CD4-positive, alpha-beta T cell (primary cell): Measurements from ENCODE around the gene DECR2. TPM values are rescaled to one million over a fixed set of nuclear protein-coding genes. Genes with fewer than 3 reads are reported as not detected.

ENCODE experiments used
- ATAC-seq: fragments of 200-7000 bp; cut with Tn5 transposase; one replicate; pipeline ENCODE4 v1.10.0; 2022; ENCODE audit warnings: mild to moderate bottlenecking; ENCODE audit not compliant: poor library complexity
- CTCF ChIA-PET: fragments of 350-600 bp; sonication (Branson Sonifier 250); formaldehyde crosslinking; loops from one replicate; lab custom pipeline; 2021; ENCODE audit warnings: antibody characterized with exemption, inconsistent platforms; lab: Charles Lee
- POLR2A ChIA-PET: fragments of 350-600 bp; sonication (Branson Sonifier 250); formaldehyde crosslinking; loops from one replicate; lab custom pipeline; 2021; ENCODE audit warnings: antibody characterized with exemption, inconsistent platforms; lab: Charles Lee
- DNase-seq, 14 experiments: peaks; one replicate each; pipeline ENCODE4 v3.0.0-alpha.2; 2013 to 2020; ENCODE audit warnings: mixed read lengths in 2 of 14
- H3K27ac ChIP-seq, 2 donors: one replicate each; pipeline versions ENCODE4 v1.5.1 to v1.7.0; 2013; ENCODE audit warnings: low read length in 2 of 2, low read depth in 1 of 2, mild to moderate bottlenecking in 1 of 2
- H3K27me3 ChIP-seq, 2 experiments: 1 replicate in 1 of 2; 2 replicates in 1 of 2; pipeline versions ENCODE4 v1.6.1 to v1.7.0; 2013; ENCODE audit warnings: low read length in 2 of 2, control low read depth in 1 of 2, mild to moderate bottlenecking in 1 of 2, moderate library complexity in 1 of 2; ENCODE audit not compliant: insufficient read depth in 2 of 2, control insufficient read depth in 1 of 2
- H3K36me3 ChIP-seq: one replicate; pipeline ENCODE4 v1.6.1; 2013; ENCODE audit warnings: low read length, control low read depth; ENCODE audit not compliant: insufficient read depth
- H3K4me1 ChIP-seq: one replicate; pipeline ENCODE4 v1.6.1; 2013; ENCODE audit warnings: low read length, control low read depth; ENCODE audit not compliant: insufficient read depth
- H3K4me3 ChIP-seq: one replicate; pipeline ENCODE4 v1.5.1; 2013; ENCODE audit warnings: mild to moderate bottlenecking, low read length, moderate library complexity
- H3K9me3 ChIP-seq, 2 experiments: 1 replicate in 1 of 2; 2 replicates in 1 of 2; pipeline versions ENCODE4 v1.6.1 to v1.7.0; 2013; ENCODE audit warnings: low read length in 2 of 2, mild to moderate bottlenecking in 2 of 2, control low read depth in 1 of 2, moderate library complexity in 1 of 2; ENCODE audit not compliant: control insufficient read depth in 1 of 2, insufficient read depth in 1 of 2
- H3K27ac Mint-ChIP-seq: one replicate; pipeline ENCODE4 v1.8.0; 2020; ENCODE audit warnings: mixed read lengths
- H3K27me3 Mint-ChIP-seq: one replicate; pipeline ENCODE4 v1.8.0; 2021; ENCODE audit warnings: mixed read lengths
- H3K36me3 Mint-ChIP-seq: one replicate; pipeline ENCODE4 v1.8.0; 2021; ENCODE audit warnings: low read depth, mixed read lengths
- H3K4me1 Mint-ChIP-seq: one replicate; pipeline ENCODE4 v1.8.0; 2021; ENCODE audit warnings: low read depth, mixed read lengths
- H3K4me3 Mint-ChIP-seq: one replicate; pipeline ENCODE4 v1.8.0; 2020; ENCODE audit warnings: mild to moderate bottlenecking, mixed read lengths
- H3K9me3 Mint-ChIP-seq: one replicate; pipeline ENCODE4 v1.8.0; 2020; ENCODE audit warnings: mixed read lengths
- intact Hi-C, 2 experiments: fragments of 100-400 bp; cut with DNase I in 1 of 2; cut with micrococcal nuclease in 1 of 2; formaldehyde crosslinking; loops; one replicate each; pipeline versions ENCODE4 v1.15.1 to v1.9.0; 2023 to 2025; cut with DNase I, micrococcal nuclease
- total RNA-seq, 174 experiments: library from RNA in 2 of 174; stranded (reverse) in 2 of 174; gene quantifications; one replicate each; pipeline ENCODE4 v1.2.3 and lab custom pipeline; 2021 to 2026
- TF ChIP-seq, protein P1 (sequence below): fragments of 200-600 bp; IDR thresholded peaks from one replicate; pipeline ENCODE4 v1.8.0; 2022; ENCODE audit warnings: antibody characterized with exemption, mild to moderate bottlenecking

DECR2 gene
- total RNA-seq, 2 experiments from 2014 or later = 5.7 to 7.0 TPM

DNA sequence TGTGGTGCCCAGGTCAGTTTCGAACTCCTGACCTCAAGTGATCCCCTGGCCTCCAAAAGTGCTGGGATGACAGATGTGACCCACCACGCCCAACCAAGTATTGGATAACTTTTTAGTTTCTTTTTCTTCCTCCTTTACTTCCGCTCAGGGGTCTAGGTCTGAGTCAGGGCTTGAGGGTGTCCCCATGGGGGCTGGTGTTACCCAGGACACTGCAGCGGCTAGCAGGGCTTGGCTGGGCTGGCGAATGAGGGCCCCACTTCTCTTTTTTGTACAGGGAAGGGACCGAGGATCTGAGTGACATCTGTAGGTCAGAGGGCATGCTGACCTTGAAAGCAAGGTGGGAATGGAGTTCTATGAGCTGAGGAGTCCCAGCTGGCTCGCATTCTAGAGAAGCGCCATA, 48.7 kb downstream of the DECR2 start:
- no peak overlapping the region for H3K27ac Mint-ChIP-seq
- DNase-seq (no peak), ATAC-seq (no peak)
- H3K36me3 ChIP-seq = no peaks in the 10 kb centered on the region
- H3K4me3 Mint-ChIP-seq = no peak overlapping the region
- intact Hi-C loops = no loop called here
- TF ChIP-seq, protein P1, sequence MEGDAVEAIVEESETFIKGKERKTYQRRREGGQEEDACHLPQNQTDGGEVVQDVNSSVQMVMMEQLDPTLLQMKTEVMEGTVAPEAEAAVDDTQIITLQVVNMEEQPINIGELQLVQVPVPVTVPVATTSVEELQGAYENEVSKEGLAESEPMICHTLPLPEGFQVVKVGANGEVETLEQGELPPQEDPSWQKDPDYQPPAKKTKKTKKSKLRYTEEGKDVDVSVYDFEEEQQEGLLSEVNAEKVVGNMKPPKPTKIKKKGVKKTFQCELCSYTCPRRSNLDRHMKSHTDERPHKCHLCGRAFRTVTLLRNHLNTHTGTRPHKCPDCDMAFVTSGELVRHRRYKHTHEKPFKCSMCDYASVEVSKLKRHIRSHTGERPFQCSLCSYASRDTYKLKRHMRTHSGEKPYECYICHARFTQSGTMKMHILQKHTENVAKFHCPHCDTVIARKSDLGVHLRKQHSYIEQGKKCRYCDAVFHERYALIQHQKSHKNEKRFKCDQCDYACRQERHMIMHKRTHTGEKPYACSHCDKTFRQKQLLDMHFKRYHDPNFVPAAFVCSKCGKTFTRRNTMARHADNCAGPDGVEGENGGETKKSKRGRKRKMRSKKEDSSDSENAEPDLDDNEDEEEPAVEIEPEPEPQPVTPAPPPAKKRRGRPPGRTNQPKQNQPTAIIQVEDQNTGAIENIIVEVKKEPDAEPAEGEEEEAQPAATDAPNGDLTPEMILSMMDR = no peak
- H3K9me3 ChIP-seq = no peaks in the 10 kb centered on the region
- H3K4me3 ChIP-seq = no peak overlapping the region
- ChIA-PET CTCF (no interaction called here), POLR2A (no interaction called here)
- H3K36me3 Mint-ChIP-seq = no peaks in the 10 kb centered on the region
- no peaks in the 10 kb centered on the region for H3K27me3 Mint-ChIP-seq
- H3K4me1 ChIP-seq = peaks cover 5% of the 10 kb centered on the region
- peaks cover 13% of the 10 kb centered on the region for H3K4me1 Mint-ChIP-seq
- no peak overlapping the region for H3K27ac ChIP-seq
- no peaks in the 10 kb centered on the region for H3K27me3 ChIP-seq
- H3K9me3 Mint-ChIP-seq = no peaks in the 10 kb centered on the region

DNA sequence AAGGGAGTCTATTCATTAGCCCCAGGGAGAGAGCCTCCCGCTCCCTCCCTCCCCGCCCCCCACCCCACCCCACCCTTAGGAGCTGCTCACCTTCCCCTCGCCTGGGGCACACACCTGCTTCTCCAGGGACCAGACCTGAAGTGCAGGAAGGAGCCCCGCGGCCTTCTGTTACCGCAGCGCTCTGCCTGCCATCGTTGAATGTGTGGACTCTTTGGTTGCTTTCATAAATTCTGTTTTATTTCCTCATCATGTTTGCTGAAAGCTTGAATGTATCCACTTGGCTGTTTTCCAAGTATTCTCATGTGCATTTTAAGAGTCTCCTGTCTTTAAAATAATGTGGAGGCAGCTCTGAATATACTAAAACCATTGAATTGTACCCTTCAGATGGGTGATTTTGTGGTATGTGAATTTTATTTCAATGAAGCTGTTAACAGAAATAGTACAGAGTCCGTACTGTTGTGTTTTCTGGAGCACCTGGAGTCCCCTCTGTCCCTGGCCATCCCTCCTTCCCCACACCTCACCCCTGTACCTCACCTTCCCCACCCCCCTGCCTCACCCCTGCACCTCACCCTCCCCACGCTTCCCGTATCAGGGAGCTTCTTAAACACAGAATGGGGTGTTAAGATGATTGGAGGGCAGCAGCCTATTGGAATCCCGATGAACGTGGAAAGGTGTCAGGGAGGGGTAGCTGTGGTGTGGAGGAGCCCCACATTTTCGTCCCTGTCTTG, 49.3 kb downstream of the DECR2 start:
- CTCF ChIA-PET = no interaction called here
- Histone ChIP-seq H3K27ac (no peak overlapping the region), H3K9me3 (no peaks in the 10 kb centered on the region), H3K27me3 (no peaks in the 10 kb centered on the region), H3K36me3 (no peaks in the 10 kb centered on the region), H3K4me1 (peaks cover 5% of the 10 kb centered on the region), H3K4me3 (no peak overlapping the region)
- no peak for DNase-seq
- TF ChIP-seq, protein P1 = no peak
- no peak for ATAC-seq
- H3K9me3 Mint-ChIP-seq = no peaks in the 10 kb centered on the region
- no peaks in the 10 kb centered on the region for H3K36me3 Mint-ChIP-seq
- peaks cover 13% of the 10 kb centered on the region for H3K4me1 Mint-ChIP-seq
- no peaks in the 10 kb centered on the region for H3K27me3 Mint-ChIP-seq
- POLR2A ChIA-PET = no interaction called here
- intact Hi-C loops = no loop called here
- H3K4me3 Mint-ChIP-seq = no peak overlapping the region
- no peak overlapping the region for H3K27ac Mint-ChIP-seq

DNA sequence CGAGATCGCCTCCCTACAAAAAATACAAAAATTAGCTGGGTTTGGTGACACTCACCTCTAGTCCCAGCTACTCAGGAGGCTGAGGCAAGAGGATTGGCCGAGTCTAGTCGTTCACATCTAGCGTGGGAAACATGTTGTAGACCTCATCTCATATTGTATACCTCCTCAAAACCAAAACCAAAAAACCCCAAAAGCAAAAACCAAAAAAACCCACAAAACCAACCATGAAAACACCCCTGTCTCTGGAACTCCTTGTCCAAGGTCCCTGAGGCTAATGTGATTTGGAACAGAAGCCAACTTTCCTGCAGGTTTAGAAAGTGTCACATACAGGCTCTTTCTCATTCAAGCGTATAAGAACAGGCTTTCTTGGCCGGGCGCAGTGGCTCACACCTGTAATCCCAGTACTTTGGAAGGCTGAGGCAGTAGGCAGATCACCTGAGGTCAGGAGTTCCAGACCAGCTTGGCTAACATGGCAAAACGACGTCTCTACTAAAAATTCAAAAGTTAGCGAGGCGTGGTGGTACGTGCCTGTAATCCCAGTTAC, 52.8 kb downstream of the DECR2 start:
- ChIA-PET CTCF (no interaction called here), POLR2A (no interaction called here)
- no peaks in the 10 kb centered on the region for H3K36me3 Mint-ChIP-seq
- intact Hi-C loops = no loop called here
- H3K9me3 ChIP-seq = no peaks in the 10 kb centered on the region
- H3K27me3 Mint-ChIP-seq = no peaks in the 10 kb centered on the region
- H3K27ac Mint-ChIP-seq = no peak overlapping the region
- DNase-seq = no peak
- peaks cover 5% of the 10 kb centered on the region for H3K4me1 ChIP-seq
- no peak overlapping the region for H3K27ac ChIP-seq
- H3K4me3 ChIP-seq = no peak overlapping the region
- peaks cover 19% of the 10 kb centered on the region for H3K4me1 Mint-ChIP-seq
- no peaks in the 10 kb centered on the region for H3K9me3 Mint-ChIP-seq
- TF ChIP-seq, protein P1 = no peak
- ATAC-seq = no peak
- no peak overlapping the region for H3K4me3 Mint-ChIP-seq
- no peaks in the 10 kb centered on the region for H3K27me3 ChIP-seq
- H3K36me3 ChIP-seq = no peaks in the 10 kb centered on the region
